HPDE6-E6E7 (cell line): ENCODE results near the gene IKZF3.
A peak's percentile ranks its signal among the peaks of the same experiment; 100 is the strongest.
"Not testable (repeated sequence)": the region's sequence is repeated elsewhere in the genome, so short reads cannot be mapped to it uniquely, and the experiment has no call there.

Experiments used
- DNase-seq: peaks from one replicate; pipeline ENCODE4 v3.0.0; 2011; ENCODE audit warnings: missing footprints; ENCODE audit errors: extremely low spot score

Gene IKZF3

DNA sequence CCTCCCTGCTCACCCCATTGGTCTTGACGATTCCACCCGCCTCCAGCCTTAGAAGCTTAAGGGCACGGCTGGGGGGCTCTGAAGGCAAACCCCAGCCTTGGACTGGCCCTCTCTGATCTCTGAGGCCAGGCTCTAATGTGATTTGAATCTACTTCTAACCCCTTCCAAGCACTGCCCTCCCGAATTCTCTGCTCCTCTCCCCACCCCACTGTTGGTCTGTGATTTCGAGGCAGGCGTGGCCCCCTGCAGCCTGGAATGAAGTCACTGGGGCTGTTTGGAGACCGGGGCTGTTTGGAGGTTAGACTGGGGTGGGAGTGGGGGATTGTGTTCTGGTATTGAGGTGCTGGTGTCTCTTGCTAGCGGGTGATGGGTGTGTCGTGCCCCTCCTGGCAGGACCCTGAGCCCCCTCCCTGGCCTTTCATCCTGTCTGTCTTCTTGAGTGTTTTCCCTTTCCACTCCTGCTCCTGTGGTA, 124.2 kb downstream of the IKZF3 start:
- peak; percentile 60 for DNase-seq

DNA sequence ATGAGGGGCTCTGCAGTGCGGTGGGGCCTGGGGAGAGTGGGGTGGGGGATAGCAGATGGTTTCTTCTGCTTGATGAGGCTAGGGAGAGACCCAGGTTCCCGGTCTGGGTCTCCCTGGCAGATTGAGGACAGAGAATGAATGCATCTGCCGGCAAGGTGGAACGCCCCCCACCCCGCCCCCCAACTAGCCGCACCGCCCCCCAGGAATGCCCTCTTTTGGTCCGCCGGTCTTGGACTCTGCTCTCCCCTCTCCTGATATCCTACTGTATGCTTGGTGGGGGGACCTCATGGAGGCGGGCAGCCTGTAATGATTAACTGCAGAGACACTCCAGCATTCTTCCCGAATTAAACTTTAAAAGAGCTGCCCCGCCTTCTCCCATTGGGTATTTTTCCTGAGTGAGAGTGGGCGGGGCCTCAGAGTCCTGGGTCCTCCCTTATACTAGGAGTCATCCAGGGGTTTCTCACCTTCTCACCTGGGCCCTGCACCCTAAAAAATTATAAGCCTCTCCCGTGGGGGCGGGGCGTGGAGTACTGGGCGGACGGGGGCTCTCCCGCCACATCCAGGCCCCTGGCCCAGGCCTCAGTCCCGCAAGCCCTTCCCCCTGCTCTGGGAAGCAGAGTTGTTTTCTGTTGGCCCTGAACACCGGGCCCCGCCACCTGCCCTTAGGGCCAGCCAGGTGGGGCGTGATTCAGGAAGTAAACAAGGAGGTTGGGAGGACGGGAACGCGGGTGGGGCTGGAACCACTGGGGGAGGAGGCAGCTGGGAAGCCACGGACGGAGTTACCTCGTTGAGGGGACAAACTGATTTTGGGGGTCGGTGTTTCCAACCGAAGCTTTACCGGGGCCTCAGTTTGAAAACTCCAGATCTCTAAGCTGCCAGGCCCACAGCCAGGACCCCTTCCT, 124.9 kb downstream of the IKZF3 start:
- peak; percentile 87 for DNase-seq

DNA sequence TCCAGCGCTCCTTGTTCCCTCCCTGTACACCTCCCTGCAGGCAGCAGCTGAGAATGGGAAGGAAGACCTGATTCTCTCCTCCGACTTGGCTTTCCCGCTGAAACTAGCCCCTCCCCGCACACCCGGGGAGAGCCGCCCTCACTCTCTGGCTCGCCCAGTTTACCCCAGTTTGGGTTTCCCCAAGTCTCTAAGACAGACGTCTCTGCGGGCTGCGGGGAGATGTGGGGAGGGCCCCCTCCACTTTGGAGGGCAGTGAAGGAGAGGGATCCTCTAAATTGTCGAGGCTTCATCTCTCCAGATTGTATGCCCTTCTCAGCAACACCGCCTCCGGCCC, 125.6 kb downstream of the IKZF3 start:
- DNase-seq, result peak; percentile 65

DNA sequence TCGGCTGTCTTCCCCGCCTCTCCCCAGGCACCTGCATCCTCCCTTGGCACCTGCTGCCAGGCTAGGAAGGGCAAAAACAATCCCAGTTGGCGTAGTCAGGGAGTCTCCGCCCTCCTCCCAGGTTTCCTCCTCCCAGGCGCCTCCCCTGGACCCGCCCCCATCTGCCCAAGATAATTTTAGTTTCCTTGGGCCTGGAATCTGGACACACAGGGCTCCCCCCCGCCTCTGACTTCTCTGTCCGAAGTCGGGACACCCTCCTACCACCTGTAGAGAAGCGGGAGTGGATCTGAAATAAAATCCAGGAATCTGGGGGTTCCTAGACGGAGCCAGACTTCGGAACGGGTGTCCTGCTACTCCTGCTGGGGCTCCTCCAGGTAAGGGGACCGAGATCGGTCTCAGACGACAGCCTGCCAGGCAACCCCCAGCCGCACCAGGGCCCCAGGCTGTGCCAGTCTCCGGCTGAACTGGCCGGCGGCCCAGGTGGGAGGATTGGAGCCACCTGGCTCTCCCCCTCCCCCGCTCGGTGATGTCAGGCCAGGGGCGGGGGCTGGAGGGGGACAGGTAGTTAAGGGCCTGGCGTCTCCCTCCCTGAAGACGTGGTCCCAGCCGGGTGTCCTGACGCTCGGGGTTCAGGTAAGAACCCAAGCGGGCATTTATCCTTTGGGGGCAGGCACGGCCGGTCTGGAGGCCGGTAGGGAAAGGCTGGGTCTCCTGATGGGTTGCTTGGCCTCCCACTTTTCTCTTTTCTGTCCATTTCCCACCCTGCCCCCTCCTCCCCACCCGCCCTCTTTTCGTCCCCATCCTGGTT, 126.1 kb downstream of the IKZF3 start, which contains the start of gene GRB7:
Gene GRB7 (plus strand): TSS at position 179 of the 808 bp plus-strand sequence. CDS start 4,364 bp downstream, outside the sequence.
- DNase-seq, result peak; percentile 86

DNA sequence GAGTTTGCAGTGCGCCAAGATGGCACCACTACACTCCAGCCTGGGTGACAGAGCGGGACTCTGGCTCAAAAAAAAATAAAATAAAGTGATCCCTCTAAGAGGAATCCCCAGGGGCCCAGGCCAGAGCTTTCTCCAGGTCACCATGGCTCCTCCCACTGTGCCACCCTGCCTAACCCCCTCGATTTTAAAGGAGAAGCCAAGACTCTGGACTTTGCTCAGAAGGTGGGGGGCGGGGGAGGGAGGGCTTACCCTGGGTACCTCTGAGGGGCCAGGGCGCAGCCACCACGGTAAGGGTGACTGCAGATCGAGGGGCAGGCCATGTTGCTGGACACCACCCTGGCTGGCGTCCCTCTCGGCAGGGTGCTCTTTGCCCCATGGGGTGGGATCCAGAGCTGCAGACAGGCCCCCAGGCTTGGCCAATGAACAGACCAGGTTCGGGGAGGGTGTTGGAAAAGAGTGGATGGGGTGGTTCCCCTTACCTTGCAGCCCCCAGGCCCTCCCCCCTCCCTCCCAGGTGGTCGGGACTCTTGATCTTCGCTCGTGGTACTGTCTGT, 126.8 kb downstream of the IKZF3 start:
- no peak for DNase-seq

DNA sequence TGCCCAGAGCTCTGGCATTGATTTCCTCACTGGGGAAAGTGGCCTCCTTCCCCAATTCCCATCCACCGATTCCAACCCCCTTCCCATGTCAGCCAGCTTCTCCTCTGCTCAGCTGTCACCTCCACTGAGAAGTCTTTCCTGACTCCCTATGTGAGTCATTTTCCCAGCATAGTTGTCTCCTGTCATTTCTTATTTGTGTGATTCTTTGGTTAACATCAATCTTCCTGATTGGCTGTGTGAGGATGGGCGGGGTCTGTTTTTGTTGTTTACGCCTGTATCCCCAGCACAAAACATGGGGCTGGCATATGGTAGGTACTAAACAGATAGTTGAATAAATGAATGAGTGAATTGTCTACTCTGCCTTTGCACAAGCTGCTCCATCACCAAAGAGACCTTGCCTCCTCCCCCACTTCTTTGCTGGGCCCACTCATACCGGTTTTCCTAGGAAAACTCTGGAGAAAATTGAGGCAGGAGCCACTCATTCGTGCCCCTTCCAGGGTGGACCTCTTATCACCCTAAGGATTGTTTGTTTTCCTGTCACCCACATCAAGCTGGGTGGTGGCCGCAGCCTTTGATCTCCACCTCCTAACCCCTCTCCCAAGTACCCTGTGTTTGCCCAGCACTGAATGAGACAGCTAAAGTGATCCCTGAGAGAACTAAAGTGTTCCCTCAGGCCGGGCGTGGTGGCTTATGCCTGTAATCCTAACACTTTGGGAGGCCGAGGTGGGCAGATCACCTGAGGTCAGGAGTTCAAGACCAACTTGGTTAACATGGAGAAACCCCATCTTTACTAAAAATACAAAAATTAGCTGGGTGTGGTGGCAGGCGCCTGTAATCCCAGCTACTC, 127.6 kb downstream of the IKZF3 start:
- no peak for DNase-seq

DNA sequence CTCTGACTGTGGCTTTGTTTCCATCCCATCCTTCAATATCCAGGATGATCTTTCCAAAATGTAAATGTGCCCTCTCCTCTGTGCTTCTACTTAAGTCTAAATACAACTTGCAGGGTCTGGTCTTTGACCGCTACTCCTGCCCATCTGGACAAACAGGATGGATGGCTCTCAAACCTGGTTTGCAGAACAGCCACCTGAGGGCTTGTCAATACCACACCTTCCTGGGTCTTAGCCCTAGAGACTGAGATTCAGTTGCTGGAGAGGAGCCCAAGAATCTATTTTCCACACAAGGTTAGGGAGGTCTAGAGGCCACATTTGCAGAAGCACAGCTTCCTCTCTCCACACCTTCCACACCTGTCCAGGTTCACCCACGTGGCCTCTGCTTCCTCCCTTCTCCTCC, 128.2 kb downstream of the IKZF3 start:
- no peak for DNase-seq

DNA sequence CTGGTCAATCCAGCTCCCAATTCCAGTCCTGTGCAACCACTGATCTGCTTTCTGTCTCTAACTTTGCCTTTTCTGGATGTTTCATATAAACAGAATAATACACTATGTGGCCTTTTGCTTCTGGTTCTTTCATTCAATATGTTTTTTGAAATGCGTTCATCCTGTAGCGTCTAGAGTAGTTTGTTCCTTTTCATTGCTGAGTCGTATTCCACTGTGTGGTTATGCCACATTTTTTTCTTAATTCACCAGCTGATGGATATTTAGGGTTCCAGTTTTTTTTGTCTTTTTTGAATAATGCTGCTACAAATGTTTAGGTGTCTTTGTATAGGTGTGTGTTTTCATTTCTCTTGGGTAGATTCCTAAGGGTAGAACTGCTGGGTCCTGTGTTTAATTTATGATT, 131.5 kb downstream of the IKZF3 start:
- DNase-seq, result no peak

DNA sequence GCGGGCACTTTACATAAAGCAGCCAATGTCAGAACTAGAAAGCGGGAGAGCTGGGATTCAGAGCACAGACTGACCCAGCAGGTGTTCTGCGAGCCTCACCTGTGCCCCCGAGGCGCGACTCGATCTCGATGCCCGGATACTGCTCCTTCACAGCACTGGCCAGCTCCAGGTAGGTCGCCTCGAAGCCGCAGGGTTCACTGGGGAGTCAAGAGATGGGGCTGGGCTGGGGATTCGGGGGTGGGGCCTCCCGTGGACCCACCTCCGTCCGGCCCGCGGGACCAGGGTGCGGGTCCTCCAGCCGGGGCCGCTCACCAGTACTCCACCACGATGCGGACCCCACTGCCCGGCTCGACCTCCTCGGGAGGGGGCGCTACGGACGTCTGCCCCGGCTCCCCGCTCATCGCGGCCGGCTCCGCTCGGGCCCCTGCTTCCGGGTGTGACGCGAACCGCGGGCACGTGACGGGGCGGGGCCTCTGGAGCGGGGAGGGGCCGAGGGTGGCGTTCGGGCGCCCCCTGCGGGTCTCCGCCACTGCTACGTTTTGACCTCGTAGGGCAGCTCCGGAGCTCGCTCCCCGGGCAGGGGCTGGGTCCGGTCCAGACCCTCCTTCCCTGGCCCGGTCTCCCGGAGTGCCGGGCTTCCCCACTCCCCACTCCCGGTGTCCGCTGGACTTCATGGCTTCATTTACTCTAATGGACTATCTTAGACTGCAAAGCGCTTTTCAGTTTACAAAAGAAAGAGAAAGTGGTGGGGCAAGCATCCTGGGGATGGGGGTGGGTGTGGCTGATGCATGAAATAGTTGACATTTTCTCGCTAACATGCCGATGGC, 133.8 kb downstream of the IKZF3 start, which contains the start of gene MIEN1:
Gene MIEN1 (minus strand): TSS at position 438 of the 827 bp plus-strand sequence. CDS start 37 bp downstream, at position 401.
- peak; percentile 83 for DNase-seq

DNA sequence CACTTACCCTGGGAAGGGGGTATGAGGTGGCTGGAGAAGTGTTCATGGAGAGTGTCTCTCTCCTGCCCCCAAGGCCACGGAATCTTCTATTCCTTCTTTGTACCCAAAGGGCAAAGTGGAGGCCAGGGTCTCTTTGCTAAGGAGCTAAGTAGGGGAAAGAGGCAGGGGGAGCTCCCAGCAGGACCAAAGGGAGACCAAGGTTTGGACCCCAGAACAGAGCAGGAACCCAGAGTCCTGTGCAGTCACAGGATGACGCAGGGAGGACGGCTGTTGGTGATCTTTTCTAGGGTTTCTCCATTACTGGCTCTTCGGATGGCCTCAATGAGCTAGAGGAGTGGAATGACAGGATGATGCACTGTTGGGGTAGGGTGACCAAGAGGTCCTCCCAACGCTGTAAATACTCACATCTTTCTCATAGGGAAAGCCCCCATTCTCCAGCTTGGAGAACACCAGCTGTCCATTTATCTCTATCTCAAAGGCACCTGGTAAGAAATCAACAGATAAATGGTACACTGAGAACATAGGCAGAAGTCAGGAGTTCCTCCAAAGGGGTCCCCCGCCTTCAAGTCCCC, 134.7 kb downstream of the IKZF3 start:
- DNase-seq, result no peak

DNA sequence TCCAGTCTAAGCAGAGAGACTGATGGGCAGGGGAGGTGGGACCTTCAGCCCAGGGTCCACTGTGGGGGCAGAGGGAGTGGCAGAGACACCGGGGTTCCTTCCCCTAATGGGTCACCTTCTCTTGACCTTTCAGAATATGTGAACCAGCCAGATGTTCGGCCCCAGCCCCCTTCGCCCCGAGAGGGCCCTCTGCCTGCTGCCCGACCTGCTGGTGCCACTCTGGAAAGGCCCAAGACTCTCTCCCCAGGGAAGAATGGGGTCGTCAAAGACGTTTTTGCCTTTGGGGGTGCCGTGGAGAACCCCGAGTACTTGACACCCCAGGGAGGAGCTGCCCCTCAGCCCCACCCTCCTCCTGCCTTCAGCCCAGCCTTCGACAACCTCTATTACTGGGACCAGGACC, 136.6 kb downstream of the IKZF3 start:
- DNase-seq, result no peak

DNA sequence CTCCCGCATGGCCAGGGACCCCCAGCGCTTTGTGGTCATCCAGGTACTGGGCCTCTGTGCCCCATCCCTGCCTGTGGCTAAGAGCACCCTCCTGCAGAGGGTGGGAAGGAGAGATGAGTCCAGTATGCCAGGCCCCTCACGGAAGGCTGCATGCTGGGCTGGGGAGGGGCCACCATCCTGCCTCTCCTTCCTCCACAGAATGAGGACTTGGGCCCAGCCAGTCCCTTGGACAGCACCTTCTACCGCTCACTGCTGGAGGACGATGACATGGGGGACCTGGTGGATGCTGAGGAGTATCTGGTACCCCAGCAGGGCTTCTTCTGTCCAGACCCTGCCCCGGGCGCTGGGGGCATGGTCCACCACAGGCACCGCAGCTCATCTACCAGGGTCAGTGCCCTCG, 137.5 kb downstream of the IKZF3 start:
- DNase-seq, result no peak

DNA sequence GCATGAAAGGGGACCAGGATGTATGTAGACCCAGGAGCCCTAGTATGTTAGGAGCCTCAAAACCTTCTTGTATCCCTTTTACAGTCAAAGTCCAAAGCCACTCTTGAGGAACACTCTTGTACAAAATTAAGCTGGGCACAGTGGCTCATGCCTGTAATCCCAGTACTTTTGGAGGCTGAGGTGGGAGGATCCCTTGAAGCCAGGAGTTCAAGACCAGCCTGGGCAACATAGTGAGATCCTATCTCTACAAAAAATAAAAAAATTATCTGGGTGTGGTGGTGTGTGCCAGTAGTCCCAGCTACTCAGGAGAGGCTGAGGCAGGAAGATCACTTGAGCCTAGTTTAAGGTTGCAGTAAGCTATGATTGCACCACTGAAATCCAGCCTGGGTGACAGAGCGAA, 138.2 kb downstream of the IKZF3 start:
- not testable (repeated sequence) for DNase-seq

DNA sequence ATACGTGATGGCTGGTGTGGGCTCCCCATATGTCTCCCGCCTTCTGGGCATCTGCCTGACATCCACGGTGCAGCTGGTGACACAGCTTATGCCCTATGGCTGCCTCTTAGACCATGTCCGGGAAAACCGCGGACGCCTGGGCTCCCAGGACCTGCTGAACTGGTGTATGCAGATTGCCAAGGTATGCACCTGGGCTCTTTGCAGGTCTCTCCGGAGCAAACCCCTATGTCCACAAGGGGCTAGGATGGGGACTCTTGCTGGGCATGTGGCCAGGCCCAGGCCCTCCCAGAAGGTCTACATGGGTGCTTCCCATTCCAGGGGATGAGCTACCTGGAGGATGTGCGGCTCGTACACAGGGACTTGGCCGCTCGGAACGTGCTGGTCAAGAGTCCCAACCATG, 139.4 kb downstream of the IKZF3 start:
- DNase-seq, result no peak

DNA sequence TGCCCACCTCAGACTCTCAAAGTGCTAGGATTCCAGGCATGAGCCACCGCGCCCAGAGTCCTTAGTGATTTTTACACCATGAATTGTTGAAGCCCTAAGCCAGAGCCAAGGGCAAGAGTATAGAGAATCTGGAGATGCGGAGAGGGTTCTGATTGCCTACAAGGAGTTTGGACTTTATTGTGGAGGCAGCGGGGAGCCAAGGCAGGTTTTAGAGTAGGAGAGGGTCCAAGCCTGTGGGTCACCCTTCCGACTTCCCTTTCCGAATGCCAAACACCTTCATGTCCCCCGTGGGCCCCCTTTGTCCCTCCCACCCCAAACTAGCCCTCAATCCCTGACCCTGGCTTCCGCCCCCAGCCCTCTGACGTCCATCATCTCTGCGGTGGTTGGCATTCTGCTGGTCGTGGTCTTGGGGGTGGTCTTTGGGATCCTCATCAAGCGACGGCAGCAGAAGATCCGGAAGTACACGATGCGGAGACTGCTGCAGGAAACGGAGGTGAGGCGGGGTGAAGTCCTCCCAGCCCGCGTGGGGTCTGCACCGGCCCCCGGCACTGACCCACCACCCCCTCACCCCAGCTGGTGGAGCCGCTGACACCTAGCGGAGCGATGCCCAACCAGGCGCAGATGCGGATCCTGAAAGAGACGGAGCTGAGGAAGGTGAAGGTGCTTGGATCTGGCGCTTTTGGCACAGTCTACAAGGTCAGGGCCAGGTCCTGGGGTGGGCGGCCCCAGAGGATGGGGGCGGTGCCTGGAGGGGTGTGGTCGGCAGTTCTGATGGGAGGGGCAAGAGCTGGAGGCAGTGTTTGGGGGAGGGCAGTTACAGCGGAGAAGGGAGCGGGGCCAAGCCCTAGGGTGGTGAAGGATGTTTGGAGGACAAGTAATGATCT, 140.9 kb downstream of the IKZF3 start:
- no peak for DNase-seq

DNA sequence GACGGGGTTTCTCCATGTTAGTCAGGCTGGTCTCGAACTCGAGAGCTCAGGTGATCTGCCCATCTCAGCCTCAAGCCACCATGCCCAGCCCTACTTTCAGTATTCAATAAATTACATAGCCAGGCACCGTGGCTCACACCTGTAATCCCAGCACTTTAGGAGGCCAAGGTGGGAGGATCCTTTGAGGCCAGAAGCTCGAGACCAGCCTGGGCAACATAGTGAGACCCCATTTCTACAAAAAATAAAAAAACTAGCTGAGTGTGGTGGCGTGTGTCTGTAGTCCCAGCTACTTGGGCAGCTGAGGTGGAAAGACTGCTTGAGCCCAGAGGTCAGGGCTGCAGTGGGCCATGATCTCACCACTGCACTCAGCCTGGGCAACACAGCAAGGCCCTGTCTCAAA, 142.0 kb downstream of the IKZF3 start:
- no peak for DNase-seq

DNA sequence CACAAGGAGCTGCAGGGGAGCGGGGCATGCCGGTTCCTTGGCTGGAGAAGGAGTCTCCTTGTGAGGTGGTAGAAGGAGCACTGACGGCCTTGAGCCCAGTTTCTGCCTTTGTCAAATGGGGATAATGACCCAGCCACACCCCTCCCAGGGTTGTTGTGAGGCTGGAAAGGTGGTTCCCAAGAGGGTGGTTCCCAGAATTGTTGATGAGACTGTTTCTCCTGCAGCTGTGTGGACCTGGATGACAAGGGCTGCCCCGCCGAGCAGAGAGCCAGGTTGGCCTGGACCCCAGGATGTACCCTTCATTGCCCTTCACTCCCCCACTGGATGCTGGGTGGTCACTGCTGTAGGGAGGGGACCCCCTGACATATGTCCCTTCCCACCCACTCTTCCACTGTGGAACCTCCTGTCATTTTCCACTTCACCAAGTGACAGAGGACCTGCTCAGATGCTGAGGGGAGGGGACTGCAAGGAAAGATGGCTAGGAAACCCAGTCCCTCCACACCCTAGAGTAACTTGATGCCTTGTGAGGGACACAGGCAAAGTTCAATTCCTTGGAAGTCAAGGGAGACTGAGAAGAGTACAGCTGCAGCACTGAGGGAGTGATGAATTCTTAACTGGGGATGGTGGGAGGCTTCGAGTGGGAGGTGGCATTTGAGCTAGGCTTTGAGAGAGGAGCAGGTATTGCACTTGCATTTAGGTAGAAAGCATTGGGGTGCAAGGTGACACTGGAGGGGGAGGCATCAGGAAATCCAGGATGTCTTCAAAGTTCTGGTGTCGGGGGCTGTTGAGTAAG, 144.4 kb downstream of the IKZF3 start:
- DNase-seq, result no peak

DNA sequence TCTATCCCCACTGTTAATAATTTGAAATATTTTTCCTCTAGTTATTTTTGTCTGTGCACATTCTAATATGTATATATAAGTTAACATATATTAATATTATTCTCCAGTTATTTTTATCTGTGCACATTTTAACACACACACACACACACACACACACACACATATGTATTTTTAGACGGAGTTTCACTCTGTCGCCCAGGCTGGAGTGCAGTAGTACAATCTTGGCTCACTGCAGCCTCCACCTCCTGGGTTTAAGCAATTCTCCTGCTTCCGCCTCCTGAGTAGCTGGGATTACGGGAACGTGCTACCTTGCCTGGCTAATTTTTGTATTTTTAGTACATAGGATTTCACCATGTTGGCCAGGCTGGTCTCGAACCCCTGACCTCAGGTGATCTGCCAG, 146.5 kb downstream of the IKZF3 start:
- no peak for DNase-seq
